Measurements from ENCODE around the gene CCDC149. TPM values are rescaled to one million over a fixed set of nuclear protein-coding genes. Genes with fewer than 3 reads are reported as not detected.

CCDC149 gene
- total RNA-seq, 1 experiment from 2014 or later = 9.8 TPM

GRCh38 chr4:24780936-24781495 is 131.8 kb downstream of the CCDC149 start:
- no peak for DNase-seq
- Histone ChIP-seq H3K4me2 (no peak overlapping the region), H3K79me2 (ENCODE audit: low read depth) (no peaks in the 10 kb centered on the region), H3K9me2 (ENCODE audit: insufficient read depth) (no peaks in the 10 kb centered on the region), H3K27ac (no peak overlapping the region), H2AFZ (no peak overlapping the region), H4K20me1 (ENCODE audit: insufficient read depth) (no peaks in the 10 kb centered on the region), H3K36me3 (ENCODE audit: low read depth) (no peaks in the 10 kb centered on the region), H3K4me3 (no peak overlapping the region), H3K27me3 (ENCODE audit: insufficient read depth, low read depth) (no peaks in the 10 kb centered on the region), H3F3A (ENCODE audit: insufficient read depth, low read depth) (no peaks in the 10 kb centered on the region), H3K4me1 (replicated peaks; ENCODE audit: insufficient read depth) (no peaks in the 10 kb centered on the region), H3K9me3 (ENCODE audit: insufficient read depth, low read depth) (no peaks in the 10 kb centered on the region)
- TF ChIP-seq EZH2 (IDR thresholded peaks at IDR 0.05; ENCODE audit: low read depth) = no peak
- TF ChIP-seq CTCF (conservative IDR thresholded peaks at IDR 0.05) = no peak
- no TSS peak for BruUV-seq (replicated peaks)
- ChIA-PET POLR2A (ENCODE audit: unreplicated experiment) (no interaction called here), CTCF (no interaction called here)
- intact Hi-C loops (cut with micrococcal nuclease; ENCODE audit: unreplicated experiment) = no loop called here

GRCh38 chr4:24778464-24779225 is 134.2 kb downstream of the CCDC149 start:
- Histone ChIP-seq H3K4me2 (no peak overlapping the region), H3K4me1 (replicated peaks; ENCODE audit: insufficient read depth) (peaks cover 20% of the 10 kb centered on the region), H3K79me2 (ENCODE audit: low read depth) (no peaks in the 10 kb centered on the region), H3K36me3 (ENCODE audit: low read depth) (no peaks in the 10 kb centered on the region), H4K20me1 (ENCODE audit: insufficient read depth) (no peaks in the 10 kb centered on the region), H3K4me3 (no peak overlapping the region), H2AFZ (no peak overlapping the region), H3K9me3 (ENCODE audit: insufficient read depth, low read depth) (no peaks in the 10 kb centered on the region), H3K9me2 (ENCODE audit: insufficient read depth) (no peaks in the 10 kb centered on the region), H3K27ac (no peak overlapping the region), H3K27me3 (ENCODE audit: insufficient read depth, low read depth) (no peaks in the 10 kb centered on the region), H3F3A (ENCODE audit: insufficient read depth, low read depth) (peaks cover 16% of the 10 kb centered on the region)
- intact Hi-C loops (cut with micrococcal nuclease; ENCODE audit: unreplicated experiment) = no loop called here
- no TSS peak for BruUV-seq (replicated peaks)
- TF ChIP-seq CTCF (conservative IDR thresholded peaks at IDR 0.05) (no peak), EZH2 (IDR thresholded peaks at IDR 0.05; ENCODE audit: low read depth) (no peak)
- ChIA-PET POLR2A (ENCODE audit: unreplicated experiment) (no interaction called here), CTCF (no interaction called here)
- no peak for DNase-seq

GRCh38 chr4:24777536-24778463 is 135.0 kb downstream of the CCDC149 start:
- POLR2A ChIA-PET (ENCODE audit: unreplicated experiment) = no interaction called here
- intact Hi-C loops (cut with micrococcal nuclease; ENCODE audit: unreplicated experiment) = no loop called here
- Histone ChIP-seq H2AFZ (no peak overlapping the region), H3K9me3 (ENCODE audit: insufficient read depth, low read depth) (no peaks in the 10 kb centered on the region), H3K4me2 (no peak overlapping the region), H3K9me2 (ENCODE audit: insufficient read depth) (no peaks in the 10 kb centered on the region), H3K36me3 (ENCODE audit: low read depth) (no peaks in the 10 kb centered on the region), H3K79me2 (ENCODE audit: low read depth) (no peaks in the 10 kb centered on the region), H3F3A (ENCODE audit: insufficient read depth, low read depth) (peaks cover 18% of the 10 kb centered on the region), H3K4me1 (replicated peaks; ENCODE audit: insufficient read depth) (peaks cover 21% of the 10 kb centered on the region), H3K27me3 (ENCODE audit: insufficient read depth, low read depth) (no peaks in the 10 kb centered on the region), H3K4me3 (no peak overlapping the region), H3K27ac (no peak overlapping the region), H4K20me1 (ENCODE audit: insufficient read depth) (no peaks in the 10 kb centered on the region)
- CTCF ChIA-PET = no interaction called here
- DNase-seq = no peak
- TF ChIP-seq EZH2 (IDR thresholded peaks at IDR 0.05; ENCODE audit: low read depth) (no peak), CTCF (conservative IDR thresholded peaks at IDR 0.05) (no peak)
- no TSS peak for BruUV-seq (replicated peaks)

Measured in PC-9 (cell line).